HG03025 (cell line): ENCODE measurements around the gene PDLIM7.
"Not testable (repeated sequence)": the region's sequence is repeated elsewhere in the genome, so short reads cannot be mapped to it uniquely, and the experiment has no call there.

Experiments
- ATAC-seq: cut with Tn5 transposase; IDR thresholded peaks from one replicate; pipeline ENCODE4 v1.9.1; 2021; ENCODE audit warnings: mild to moderate bottlenecking, moderate library complexity; ENCODE audit not compliant: unreplicated experiment, low FRiP score

Gene PDLIM7

GRCh38 chr5:177492841-177493240 is 4.6 kb downstream of the PDLIM7 start:
- no peak for ATAC-seq

- ATAC-seq: no peak
These were observed 5.2 kb downstream of the PDLIM7 start for GRCh38 chr5:177491983-177492746.

- no peak for ATAC-seq
These were observed 5.9 kb downstream of the PDLIM7 start for GRCh38 chr5:177491429-177491945.

GRCh38 chr5:177490992-177491391 is 6.4 kb downstream of the PDLIM7 start:
- ATAC-seq: no peak

- ATAC-seq: no peak
These were observed 7.0 kb downstream of the PDLIM7 start for GRCh38 chr5:177490311-177490991.

- ATAC-seq: no peak
These were observed 8.2 kb downstream of the PDLIM7 start for GRCh38 chr5:177489119-177489716.

GRCh38 chr5:177487975-177488374 is 9.4 kb downstream of the PDLIM7 start:
- ATAC-seq: no peak

- ATAC-seq: no peak
These were observed 10.3 kb downstream of the PDLIM7 start for GRCh38 chr5:177487144-177487543.

GRCh38 chr5:177486256-177486655 is 11.1 kb downstream of the PDLIM7 start:
- ATAC-seq: no peak

GRCh38 chr5:177485753-177486152 is 11.7 kb downstream of the PDLIM7 start:
- not testable (repeated sequence) for ATAC-seq

- ATAC-seq: no peak
These were observed 12.4 kb downstream of the PDLIM7 start for GRCh38 chr5:177484902-177485549.

GRCh38 chr5:177483994-177484901 is 13.2 kb downstream of the PDLIM7 start:
- no peak for ATAC-seq

- no peak for ATAC-seq
These were observed 14.4 kb downstream of the PDLIM7 start for GRCh38 chr5:177483042-177483441.

GRCh38 chr5:177482359-177482795 is 15.0 kb downstream of the PDLIM7 start:
- ATAC-seq: no peak

- ATAC-seq: no peak
These were observed 17.6 kb downstream of the PDLIM7 start for GRCh38 chr5:177479774-177480173.

GRCh38 chr5:177478711-177479646 is 18.4 kb downstream of the PDLIM7 start:
- ATAC-seq: no peak

- ATAC-seq: no peak
These were observed 19.5 kb downstream of the PDLIM7 start for GRCh38 chr5:177477701-177478477.
